HTERT RPE-1 (cell line): ENCODE data around the gene R3HDM2.

Experiments
- in situ Hi-C: fragments of 300-500 bp; cut with MboI; formaldehyde crosslinking; loops from 4 replicates; pipeline ENCODE4 v1.14.3; 2020; ENCODE audit warnings: low sequenced_read_pairs

Gene R3HDM2

DNA sequence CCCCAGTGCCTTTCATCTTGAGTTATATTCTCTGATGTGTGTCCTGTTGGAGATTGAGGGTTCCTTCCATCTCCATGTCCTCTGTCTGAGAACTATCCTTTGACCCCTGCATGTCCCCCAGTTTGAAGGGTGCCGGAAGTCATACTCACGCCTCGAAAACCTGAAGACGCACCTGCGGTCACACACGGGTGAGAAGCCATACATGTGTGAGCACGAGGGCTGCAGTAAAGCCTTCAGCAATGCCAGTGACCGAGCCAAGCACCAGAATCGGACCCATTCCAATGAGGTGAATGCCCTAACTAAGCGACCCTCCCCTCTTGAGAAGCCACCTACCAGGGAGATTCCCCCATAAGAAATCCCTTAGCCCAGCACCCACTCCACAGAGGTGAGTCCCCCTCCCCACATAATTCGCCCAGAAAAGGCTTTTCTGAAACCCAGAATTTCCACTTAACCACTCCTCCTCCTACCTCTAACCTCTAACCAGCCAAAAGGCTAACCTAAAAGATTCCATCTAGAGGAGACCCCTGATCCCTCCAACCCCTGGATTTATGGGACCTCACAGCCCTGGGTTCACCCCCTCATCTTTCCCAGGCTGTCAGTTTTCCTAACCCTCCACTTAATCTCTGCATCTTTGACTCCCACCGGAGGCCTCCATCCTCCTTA is 36.5 kb upstream of the R3HDM2 start:
- in situ Hi-C loops = no loop called here

DNA sequence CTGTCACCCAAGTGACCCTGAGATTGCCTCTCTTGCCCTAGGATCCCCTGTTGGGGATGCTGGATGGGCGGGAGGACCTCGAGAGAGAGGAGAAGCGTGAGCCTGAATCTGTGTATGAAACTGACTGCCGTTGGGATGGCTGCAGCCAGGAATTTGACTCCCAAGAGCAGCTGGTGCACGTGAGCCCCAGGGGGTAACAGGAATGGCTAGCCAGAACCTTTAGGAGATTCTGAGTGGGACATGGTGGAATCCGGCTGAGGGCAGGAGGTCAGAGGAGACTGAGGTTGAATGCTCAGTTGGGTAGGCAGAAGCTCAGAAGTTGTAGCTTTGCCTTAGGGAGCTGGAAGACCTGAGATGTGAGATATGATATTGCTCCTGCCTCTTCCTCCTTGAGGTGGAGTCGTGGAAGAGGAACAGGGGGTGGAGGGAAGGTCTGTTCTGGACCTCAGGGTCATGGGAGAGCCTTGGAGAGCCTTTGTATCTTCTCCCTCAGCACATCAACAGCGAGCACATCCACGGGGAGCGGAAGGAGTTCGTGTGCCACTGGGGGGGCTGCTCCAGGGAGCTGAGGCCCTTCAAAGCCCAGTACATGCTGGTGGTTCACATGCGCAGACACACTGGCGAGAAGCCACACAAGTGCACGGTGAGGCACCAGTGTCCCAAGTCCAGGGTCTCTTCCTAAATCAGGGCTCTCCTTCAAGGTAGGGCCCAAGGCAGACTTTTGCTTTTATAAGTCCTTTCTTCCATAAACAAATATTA is 35.1 kb upstream of the R3HDM2 start:
- in situ Hi-C loops = no loop called here

DNA sequence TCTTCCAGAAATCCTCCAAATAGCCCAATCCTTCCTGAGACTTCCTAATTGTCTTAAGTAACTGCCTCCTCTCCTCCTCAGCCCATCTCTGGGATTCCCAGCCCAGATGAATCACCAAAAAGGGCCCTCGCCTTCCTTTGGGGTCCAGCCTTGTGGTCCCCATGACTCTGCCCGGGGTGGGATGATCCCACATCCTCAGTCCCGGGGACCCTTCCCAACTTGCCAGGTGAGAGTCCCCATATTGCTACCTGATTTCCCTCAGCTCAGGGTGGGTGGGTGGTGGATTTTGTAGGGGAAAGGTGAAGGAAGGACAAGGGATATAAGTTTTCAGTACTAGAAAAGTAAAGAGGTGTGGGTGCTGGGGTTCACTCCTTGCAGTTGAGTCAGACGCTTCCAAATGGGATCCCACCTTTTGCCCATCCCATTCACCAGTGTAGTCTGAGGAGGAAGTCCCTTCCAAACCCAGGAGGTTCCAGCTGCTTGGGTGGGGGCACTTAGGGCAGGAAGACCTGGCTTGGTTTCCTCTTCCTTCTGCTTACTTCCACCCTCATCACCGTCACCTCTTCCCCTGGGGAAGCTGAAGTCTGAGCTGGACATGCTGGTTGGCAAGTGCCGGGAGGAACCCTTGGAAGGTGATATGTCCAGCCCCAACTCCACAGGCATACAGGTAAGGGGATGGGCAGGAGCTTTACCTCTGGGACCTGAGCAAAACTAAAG is 34.3 kb upstream of the R3HDM2 start:
- in situ Hi-C loops = no loop called here

DNA sequence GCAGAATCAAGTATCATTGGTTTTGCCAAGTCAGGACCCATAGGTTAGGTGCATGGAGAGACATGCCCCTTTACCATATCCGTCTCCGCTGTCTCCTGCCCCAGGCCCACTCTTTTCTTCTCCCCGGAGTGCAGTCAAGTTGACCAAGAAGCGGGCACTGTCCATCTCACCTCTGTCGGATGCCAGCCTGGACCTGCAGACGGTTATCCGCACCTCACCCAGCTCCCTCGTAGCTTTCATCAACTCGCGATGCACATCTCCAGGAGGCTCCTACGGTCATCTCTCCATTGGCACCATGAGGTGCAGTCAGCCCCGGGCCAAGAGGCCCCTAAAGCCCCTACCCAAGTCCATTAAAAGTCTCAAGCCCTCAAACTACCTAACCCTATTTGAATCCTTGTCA is 33.7 kb upstream of the R3HDM2 start:
- in situ Hi-C loops = no loop called here

DNA sequence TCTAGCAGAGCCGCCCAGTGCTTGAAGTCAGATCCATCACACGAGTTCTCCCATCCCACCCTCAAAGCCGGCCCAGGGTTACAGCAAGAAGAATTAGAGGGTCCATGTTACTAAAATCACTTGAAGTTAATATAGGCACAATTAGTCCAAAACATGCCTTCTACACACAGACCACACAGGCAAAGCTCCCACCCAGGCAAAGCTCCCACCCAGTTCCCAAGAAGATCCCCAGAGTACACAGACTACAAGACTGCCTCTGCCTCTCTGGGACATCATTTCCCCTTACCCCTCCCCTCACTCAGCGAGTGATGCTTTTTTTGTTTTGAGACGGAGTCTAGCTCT is 32.0 kb upstream of the R3HDM2 start:
- in situ Hi-C loops = no loop called here

DNA sequence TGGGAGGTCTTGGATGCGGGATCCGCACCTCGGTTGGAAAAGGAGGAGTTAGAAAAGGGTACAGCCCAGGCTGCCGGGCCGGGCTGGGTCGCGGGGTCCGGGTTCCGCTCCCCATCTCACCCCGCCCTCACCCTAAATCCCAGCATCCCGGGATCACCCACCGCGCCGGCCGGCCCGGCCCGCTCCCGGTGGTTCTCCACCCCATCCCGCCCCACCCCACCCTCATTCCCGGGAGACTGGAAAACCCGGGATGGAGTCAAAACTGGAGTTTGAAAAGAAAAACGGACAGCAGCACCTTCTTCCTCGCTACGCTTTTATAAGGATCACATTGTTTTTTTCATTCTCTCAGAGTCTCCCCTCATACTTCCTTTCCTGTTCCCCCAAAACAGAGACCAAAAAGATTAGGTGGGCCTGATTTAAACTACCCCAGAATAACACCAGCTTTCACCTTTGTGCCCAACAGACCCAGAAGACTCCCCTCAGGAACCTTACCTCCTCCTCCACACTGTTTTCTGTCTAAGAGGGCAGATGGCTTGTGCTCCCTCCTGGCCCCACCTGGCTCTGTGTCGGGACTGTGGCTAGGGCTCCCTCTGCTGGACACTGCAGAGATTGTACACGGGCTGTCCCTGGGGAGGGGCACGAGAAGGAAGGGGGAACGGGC is 31.5 kb upstream of the R3HDM2 start:
- in situ Hi-C loops = no loop called here

DNA sequence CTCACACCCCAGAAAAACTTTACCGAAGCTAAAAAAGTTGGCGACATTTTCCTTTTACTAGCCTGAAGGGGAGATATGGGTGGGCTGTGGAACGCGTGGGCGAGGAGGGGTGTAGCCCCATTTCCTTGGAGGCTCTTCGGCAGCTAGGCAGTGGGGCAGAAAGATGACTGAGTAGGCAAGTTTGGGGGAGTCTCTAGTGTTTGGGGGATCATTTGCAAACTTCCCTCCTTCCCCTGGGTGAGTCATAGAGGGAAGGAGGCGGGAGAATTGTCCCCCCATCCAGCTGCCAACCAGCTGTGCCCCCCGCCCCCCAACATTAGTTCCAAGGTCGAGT is 31.0 kb upstream of the R3HDM2 start:
- in situ Hi-C loops = no loop called here

DNA sequence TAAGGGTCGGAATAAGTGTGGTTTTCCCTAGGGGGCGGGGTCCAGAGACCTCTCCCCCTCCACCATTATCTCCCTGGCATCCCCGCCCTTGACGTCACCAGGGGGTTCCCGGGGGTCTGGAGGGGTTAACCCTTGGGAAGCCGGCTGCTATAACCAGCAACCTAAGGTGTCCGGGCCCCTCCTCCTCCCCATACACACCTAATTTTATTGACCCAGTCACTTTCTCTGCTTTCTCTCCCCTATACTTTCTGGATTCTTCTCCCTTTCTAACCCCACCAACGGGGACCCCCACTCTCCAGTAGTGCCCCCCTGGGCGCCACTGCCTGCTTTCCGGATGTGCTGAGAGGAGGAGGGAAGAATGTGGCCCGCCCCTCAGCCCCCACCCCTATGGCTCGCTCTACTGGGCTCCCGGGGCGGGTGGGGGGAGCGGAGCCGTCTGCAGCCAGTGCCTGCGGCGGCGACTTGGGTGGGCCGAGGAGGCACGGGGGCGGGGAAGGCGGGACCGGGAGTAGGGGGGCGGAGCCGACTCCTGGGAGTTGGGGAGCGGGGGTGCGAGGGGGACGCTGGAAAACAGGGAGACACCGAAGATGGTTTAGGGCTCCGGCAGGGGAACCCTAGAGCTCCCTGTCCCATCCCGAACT is 30.6 kb upstream of the R3HDM2 start:
- in situ Hi-C loops = no loop called here

DNA sequence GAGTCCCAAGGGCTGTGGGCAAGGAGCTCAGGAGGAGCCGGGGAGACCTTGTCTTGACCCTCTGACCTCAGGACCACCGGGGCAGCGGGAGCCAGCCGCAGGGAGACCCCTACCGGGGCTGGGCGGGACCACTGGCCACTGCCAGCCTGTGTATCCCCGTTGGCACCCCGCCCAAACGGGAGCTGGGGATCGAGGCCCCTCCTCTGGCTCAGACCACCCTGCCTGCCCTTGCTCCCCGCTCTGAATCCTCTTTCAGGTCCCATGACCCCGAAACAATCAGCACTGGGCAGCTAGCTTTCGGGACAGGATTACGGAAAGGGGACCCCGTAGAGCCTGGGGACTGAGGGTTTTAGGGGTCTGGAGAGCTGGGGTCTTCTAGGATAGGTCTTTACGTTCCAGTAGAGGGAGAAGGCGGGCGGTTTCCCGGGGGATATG is 30.0 kb upstream of the R3HDM2 start:
- in situ Hi-C loops = no loop called here

DNA sequence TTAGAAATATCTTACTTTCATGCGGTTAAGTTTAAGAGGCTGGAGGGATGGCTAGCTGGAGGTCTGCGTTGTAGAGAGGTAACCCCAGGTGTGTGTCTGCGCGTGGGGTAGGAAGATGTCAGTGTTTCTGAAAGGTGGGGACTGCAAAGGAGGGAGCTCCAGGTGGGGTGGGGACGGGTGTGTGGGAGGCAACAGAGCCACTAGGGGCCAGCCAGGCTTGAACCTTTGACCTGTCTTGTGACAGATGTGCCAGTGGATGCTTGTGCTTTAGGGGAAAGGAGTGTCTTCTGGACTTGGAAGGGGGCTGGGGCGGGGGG is 29.6 kb upstream of the R3HDM2 start:
- in situ Hi-C loops = no loop called here

DNA sequence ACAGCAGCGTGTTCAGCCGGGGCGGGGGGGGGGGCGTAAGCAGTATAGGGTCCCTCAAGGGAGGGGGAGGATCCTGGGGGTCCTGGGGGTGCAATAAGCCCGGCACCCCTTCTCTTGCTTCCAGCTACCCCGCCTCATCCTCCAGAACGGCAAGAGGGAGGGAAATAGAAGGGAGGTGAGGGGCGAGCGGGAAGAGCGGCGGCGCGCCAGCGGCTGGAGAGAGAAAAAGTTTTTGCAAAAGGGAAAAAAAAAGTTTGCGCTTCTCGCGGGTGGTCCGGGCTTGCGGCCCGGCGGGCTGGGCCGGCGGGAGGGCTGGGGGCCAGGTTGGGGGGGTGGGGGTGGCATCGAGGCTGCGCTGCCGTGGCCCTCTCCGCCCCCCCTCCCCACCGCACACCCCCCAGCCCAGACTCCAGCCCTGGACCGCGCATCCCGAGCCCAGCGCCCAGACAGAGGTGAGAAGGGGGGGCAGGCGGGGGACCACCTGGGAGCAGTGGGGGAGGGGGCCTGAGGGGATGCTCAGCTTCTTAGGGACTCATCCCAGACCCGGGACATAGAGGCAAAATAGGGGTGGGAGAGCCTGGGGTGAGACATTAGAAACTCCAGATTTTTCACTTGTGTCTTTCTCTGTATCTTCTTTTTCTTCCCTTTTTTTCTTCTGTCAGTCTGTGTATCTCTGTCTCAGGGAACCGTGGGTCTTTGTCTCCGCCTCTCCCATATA is 29.1 kb upstream of the R3HDM2 start, which contains the start of gene GLI1:
Gene GLI1, plus strand, starts transcription at position 36 of the 718 bp plus-strand sequence. CDS start 3,907 bp downstream, outside the sequence.
- in situ Hi-C loops = no loop called here

DNA sequence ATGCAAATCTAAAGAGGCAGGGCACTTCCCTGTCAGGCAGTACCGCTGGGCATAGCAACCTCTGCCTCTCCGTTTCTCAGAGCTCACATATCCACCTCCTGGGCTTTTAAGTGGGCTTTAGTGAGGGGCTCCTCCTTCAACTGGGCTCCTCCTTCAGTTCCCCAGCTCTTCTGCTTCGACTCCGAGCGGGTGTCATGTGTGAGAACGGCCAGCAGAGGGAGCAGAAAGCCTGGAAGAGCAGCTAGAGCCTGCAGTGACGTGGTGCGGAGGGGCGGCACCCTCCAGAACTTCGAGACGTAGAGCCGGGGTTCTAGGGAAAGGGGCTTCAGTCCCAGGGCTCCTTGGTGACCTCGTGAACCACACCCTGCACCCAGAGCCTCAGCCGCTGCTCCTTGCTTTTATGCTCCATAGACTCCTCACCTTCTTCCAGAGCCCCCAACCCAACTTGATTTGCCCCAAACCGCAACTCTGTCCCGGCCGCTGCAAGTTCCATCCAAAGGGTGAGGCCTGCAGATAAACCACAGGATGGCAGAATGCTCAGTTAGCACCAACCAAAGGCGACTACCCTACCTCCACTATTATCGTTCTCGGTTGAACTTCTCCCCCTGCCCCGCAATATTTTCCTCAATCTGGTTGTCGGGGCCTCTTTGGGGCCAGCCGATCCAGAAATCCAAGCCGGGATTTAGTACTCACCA is 28.4 kb upstream of the R3HDM2 start:
- in situ Hi-C loops = no loop called here

DNA sequence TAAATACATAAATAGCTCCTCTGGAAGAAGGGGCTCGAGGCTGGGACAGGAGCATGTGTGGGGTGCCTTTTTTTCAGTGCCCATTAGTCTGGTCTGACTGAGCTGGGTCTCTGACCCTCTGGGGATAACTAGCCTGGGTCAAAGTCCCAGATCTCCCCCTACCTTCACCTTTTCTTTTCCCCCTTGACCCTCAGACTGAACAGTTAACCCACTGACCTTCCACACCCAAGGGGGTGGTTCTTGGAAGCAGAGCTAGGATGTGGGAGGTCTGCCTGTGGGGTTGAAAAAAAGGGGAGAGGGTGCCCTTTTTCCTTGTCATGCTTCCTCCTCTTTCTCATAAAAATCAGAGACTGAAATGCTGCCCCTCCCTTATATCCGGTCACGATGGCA is 27.8 kb upstream of the R3HDM2 start:
- in situ Hi-C loops = no loop called here

DNA sequence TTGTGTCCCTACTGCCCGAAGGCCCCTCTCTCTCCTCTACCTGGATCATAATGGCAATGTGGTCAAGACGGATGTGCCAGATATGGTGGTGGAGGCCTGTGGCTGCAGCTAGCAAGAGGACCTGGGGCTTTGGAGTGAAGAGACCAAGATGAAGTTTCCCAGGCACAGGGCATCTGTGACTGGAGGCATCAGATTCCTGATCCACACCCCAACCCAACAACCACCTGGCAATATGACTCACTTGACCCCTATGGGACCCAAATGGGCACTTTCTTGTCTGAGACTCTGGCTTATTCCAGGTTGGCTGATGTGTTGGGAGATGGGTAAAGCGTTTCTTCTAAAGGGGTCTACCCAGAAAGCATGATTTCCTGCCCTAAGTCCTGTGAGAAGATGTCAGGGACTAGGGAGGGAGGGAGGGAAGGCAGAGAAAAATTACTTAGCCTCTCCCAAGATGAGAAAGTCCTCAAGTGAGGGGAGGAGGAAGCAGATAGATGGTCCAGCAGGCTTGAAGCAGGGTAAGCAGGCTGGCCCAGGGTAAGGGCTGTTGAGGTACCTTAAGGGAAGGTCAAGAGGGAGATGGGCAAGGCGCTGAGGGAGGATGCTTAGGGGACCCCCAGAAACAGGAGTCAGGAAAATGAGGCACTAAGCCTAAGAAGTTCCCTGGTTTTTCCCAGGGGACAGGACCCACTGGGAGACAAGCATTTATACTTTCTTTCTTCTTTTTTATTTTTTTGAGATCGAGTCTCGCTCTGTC is 26.1 kb upstream of the R3HDM2 start:
- in situ Hi-C loops = no loop called here

DNA sequence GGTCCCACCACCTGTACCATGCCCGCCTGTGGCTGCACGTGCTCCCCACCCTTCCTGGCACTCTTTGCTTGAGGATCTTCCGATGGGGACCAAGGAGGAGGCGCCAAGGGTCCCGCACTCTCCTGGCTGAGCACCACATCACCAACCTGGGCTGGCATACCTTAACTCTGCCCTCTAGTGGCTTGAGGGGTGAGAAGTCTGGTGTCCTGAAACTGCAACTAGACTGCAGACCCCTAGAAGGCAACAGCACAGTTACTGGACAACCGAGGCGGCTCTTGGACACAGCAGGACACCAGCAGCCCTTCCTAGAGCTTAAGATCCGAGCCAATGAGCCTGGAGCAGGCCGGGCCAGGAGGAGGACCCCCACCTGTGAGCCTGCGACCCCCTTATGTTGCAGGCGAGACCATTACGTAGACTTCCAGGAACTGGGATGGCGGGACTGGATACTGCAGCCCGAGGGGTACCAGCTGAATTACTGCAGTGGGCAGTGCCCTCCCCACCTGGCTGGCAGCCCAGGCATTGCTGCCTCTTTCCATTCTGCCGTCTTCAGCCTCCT is 25.4 kb upstream of the R3HDM2 start:
- in situ Hi-C loops = no loop called here

DNA sequence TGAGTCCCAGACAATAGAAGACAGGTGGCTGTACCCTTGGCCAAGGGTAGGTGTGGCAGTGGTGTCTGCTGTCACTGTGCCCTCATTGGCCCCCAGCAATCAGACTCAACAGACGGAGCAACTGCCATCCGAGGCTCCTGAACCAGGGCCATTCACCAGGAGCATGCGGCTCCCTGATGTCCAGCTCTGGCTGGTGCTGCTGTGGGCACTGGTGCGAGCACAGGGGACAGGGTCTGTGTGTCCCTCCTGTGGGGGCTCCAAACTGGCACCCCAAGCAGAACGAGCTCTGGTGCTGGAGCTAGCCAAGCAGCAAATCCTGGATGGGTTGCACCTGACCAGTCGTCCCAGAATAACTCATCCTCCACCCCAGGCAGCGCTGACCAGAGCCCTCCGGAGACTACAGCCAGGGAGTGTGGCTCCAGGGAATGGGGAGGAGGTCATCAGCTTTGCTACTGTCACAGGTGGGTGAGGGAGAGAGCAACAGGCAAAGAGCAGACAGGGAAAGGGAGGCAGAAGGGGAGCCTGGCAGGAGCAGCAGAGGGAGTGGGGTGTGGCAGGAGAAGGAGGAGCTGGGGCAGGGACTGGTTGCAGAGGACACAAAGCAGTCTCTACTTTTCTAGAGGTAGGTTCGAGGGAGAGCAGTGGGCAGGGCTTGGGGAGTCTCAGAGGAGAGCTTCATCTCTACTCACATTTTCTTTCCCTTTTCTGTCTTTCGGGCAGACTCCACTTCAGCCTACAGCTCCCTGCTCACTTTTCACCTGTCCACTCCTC is 24.7 kb upstream of the R3HDM2 start:
- in situ Hi-C loops = no loop called here

DNA sequence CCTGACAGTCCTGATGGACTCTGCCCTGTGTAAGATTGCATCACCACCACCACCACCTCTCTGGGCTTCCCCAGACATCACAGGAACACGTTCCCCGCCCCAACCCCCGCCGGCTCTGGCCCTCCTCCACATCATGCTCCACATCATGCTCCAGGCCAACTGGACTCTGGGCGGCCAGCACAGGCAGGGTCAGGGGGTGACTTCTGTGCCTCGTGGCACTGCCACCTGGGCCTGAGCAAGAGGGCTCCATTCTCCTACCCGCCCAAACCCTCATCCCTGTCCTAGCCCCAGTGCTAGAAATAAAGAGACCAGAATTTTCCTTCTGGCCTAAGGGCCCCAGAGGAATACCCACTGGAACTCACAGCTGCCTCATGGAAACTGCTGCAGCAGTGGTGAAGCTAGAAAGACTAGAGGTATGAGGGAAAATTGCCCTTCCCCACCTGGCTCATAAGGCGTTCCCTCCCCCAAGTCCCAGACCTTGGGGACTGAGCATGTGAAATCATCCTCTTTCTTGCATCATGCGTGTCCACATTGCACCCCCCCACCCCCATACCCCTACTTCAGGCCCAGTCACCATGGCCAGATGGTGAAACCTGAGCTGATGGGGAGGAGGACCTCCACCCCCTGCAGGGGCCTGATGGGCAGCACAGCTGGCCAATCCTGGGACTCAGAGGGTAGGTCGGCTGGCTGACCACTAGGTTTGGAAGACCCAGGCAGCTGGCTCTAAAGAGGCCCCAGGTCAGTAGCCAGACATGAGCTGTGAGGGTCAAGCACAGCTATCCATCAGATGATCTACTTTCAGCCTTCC is 23.9 kb upstream of the R3HDM2 start, which contains the start of gene INHBE:
Gene INHBE, plus strand, starts transcription at position 742 of the 808 bp plus-strand sequence. CDS start 230 bp downstream, outside the sequence.
- in situ Hi-C loops = no loop called here
